Dermis lymphatic vessel endothelial cell (primary cell): ENCODE results near the gene ADAP1. TPM values are rescaled to one million over a fixed set of nuclear protein-coding genes. Genes with fewer than 3 reads are reported as not detected.

Experiments used
- total RNA-seq: library from RNA; depleted of rRNA; stranded (reverse); fragments of >200 nt; gene quantifications from 2 replicates; pipeline ENCODE4 v1.2.1, GENCODE V29; 2014

ADAP1 gene, protein sequence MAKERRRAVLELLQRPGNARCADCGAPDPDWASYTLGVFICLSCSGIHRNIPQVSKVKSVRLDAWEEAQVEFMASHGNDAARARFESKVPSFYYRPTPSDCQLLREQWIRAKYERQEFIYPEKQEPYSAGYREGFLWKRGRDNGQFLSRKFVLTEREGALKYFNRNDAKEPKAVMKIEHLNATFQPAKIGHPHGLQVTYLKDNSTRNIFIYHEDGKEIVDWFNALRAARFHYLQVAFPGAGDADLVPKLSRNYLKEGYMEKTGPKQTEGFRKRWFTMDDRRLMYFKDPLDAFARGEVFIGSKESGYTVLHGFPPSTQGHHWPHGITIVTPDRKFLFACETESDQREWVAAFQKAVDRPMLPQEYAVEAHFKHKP
- total RNA-seq, result 1.4 and 5.0 TPM in 2 replicates

DNA sequence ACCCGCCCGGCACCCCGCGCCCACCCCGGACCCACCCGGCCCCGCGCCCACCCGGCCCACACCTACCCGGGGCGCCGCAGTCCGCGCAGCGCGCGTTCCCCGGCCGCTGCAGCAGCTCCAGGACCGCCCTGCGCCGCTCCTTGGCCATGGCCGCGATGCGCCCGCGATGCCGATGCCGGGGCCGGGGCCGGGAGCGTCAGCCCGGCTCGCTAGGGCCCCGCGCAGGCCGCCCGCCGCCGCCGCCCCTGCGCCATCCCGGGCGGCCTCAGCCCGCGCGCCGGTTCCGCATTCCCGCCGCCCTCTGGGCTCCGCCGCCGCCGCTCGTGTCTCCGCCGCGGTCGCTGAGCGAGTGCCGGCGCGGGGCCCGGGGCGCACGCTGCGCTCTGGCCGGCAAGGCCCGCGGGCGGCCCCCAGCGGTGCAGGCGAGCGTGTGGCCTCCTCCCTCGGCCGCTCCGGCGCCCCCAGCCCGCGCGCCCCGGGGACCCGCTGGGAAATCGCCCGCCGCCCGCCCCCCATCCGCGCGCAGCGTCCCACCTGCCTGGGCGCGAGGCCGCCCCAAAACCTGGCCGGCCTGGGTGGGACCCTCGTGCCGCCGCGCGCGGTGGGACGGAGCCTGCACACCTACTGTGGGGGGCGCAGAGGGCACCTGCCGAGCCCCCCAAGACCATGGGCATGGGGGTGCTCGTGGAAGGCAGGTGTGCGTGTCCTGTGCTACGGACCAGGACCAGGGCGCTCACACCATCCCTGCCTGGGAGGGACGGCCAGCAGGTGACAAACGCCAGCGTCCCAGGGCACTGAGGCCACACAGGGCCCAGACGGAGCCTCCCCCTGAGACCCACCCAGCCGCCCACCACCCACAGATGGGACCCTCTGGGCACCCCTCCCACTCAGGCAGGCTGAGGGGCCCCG is at the start of gene ADAP1:
TSS of gene ADAP1 (minus strand) at position 351 of the 909 bp plus-strand sequence. CDS start at position 148, 203 bp downstream.

DNA sequence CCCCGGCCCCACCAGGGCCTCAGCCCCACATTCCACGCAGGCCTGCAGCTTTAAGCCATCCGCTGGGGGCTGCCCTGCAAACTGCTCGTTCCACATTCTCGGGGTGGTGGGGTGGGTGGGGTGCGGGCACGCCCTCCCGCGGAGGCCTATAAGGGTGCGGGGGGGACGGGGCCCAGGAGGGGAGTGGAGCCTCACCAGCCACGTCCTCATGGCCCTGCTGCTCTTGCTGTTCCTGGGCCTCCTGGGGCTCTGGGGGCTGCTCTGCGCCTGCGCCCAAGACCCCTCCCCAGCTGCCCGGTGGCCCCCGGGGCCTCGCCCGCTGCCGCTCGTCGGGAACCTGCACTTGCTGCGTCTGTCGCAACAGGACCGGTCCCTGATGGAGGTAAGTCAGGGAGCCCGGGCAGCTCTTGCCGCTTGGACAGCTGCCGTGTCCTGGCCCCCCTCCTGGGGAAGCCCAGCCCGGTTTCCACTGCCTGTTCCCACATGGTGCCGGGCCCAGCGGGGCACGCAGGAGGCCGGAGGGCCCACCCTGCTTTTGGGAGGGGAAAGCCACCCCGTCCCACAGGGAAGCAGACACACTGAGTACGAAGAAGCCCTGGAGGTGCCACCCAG is 28.6 kb upstream of the ADAP1 start, which contains the start of gene CYP2W1:
TSS of gene CYP2W1 (plus strand) at position 178 of the 612 bp plus-strand sequence. CDS start at position 209, 31 bp downstream.

GRCh38 chr7:974820-975681 is 20.6 kb upstream of the ADAP1 start, which contains the start of gene COX19:
TSS of gene COX19 (minus strand) at chr7:975549. CDS start at chr7:975509, 40 bp downstream.

DNA sequence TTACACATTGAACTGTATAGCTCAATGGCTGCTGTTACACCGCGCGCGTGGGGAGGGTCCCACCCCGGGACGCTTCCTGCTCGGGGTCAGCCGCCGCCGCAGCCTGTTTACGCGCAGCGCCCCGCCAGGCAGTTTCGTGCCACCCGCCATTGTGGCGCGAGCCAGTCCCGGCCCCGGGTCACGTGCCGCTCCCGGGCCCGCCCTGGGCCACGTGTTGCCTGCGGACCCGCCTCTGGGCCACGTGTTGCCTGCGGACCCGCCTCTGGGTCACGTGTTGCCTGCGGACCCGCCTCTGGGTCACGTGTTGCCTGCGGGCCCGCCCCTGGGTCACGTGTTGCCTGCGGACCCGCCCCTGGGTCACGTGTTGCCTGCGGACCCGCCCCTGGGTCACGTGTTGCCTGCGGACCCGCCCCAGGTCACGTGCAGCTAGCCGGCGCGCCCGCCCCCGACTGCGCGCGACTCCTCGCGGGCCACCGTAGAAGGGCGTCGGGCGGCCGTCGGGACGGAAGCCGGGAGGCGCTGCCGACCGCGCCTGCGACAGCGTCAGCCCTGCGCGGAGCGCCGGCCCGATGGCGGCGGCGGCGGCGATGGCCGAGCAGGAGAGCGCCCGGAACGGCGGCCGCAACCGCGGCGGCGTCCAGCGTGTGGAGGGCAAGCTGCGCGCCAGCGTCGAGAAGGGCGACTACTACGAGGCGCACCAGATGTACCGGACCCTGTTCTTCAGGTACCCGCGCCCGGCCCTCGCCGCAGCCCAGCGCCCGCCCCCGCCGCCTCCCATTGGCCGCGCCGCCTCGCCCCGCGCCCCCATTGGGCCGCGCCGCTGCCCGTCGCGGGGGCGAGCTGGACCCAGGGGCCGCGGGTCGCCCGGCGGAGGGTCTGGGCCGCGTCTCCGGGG is 78.2 kb downstream of the ADAP1 start, which contains the start of gene GET4:
TSS of gene GET4 (plus strand) at position 478 of the 895 bp plus-strand sequence. CDS start at position 570, 92 bp downstream.

Other genes with a start within 250 kb of the ADAP1 start
- gene DNAAF5, start 228.0 kb downstream of the ADAP1 start, total RNA-seq, result 9.6 and 14.3 TPM in 2 replicates
- 59.9 and 66.4 TPM in 2 replicates for gene PRKAR1B, start 227.4 kb downstream of the ADAP1 start, total RNA-seq
- gene SUN1, start 122.2 kb downstream of the ADAP1 start, total RNA-seq, result 171 and 175 TPM in 2 replicates
- gene GET4, start 78.1 kb downstream of the ADAP1 start, total RNA-seq, result 30.0 and 35.3 TPM in 2 replicates
- 6.3 and 6.8 TPM in 2 replicates for gene COX19, start 20.9 kb upstream of the ADAP1 start, total RNA-seq
- gene CYP2W1, start 28.5 kb upstream of the ADAP1 start, total RNA-seq, result not detected in 2 replicates
- gene GPR146, start 89.9 kb upstream of the ADAP1 start, total RNA-seq, result 21.7 and 24.7 TPM in 2 replicates
- gene GPER1, start 133.4 kb upstream of the ADAP1 start, total RNA-seq, result 0.86 and 0.87 TPM in 2 replicates
- gene ZFAND2A, start 205.5 kb upstream of the ADAP1 start, total RNA-seq, result 14.1 and 14.2 TPM in 2 replicates